ENCODE results near the gene RFX5.

DNA sequence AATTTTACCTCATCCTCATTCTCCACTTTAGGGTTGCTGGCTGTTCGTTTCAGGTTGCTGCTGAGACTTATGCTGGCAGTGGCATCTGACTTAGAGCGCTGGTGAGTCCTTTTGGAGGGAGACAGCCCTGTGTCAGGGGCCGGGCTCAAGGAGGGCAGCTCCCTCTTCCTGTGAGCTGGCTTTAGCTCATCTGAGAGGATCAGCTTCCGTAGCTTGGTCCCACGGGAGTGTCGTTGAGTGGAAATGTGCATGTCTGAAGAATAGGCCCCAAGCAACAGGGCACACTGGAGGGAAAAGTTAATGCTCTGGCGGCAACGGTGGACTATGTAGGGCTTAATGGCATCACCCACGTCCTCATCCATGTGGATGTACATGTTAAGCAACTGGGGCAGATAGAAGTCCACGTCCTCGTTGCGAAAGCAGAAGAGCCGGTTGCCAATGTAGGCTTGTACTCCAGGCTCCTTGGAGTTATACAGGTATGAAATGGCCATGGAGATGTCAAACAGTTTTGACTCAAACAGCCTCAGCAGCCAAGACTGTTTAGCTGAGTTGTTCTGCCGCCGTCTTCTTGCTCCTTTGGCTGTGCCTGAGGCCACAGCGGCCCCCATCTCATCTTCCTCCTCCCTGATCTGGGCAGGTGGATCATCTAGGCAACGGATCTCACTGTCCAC is 31.4 kb downstream of the RFX5 start:
- TF ChIP-seq, protein P1, sequence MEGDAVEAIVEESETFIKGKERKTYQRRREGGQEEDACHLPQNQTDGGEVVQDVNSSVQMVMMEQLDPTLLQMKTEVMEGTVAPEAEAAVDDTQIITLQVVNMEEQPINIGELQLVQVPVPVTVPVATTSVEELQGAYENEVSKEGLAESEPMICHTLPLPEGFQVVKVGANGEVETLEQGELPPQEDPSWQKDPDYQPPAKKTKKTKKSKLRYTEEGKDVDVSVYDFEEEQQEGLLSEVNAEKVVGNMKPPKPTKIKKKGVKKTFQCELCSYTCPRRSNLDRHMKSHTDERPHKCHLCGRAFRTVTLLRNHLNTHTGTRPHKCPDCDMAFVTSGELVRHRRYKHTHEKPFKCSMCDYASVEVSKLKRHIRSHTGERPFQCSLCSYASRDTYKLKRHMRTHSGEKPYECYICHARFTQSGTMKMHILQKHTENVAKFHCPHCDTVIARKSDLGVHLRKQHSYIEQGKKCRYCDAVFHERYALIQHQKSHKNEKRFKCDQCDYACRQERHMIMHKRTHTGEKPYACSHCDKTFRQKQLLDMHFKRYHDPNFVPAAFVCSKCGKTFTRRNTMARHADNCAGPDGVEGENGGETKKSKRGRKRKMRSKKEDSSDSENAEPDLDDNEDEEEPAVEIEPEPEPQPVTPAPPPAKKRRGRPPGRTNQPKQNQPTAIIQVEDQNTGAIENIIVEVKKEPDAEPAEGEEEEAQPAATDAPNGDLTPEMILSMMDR (IDR thresholded peaks at IDR 0.05; ENCODE audit: low read depth, low read length), result no peak
- no peak for TF ChIP-seq EZH2phosphoT487 (IDR thresholded peaks at IDR 0.05; ENCODE audit: low read depth)
